ENCODE results near the gene VSIG1.

The VSIG1 gene

DNA sequence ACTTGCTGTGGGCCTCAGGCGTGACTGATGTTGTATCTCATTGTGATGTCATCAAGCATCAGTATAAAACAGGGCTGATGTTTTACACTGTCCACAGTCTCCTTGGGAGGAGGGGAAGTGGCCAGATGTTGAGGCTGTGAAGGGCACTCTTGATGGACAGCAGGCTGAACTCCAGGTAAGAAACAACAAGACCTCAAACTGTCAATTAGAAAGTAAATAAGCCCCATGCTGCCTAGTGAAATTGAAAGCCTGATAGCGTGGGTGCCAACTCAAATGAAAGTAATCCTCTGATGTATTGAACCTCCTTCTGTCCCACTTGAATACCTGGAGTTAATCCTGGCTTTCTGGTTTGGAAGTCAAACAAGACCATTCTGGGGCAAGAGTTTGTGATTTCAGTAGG, 19.7 kb downstream of the VSIG1 start:
- no peak for DNase-seq (ENCODE audit: low read depth in 2 of 2)

DNA sequence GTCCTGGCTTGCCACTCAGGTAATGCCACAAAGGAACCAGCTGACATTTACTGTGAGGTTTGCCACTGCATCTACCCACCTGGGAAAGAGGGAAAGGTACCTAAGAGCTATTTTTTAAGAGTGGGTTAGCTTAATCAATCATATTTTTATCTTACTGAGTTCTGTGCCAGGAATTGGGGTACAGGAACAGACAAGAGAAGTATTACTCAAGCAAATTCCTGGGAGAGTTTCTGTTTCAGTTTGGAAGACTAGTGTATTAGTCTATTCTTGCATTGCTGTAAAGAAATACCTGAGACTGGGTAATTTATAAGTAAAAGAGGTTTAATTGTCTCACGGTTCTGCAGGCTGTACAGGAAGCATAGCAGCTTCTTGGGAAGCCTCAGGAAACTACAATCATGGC, 23.3 kb downstream of the VSIG1 start:
- no peak for DNase-seq (ENCODE audit: low read depth in 2 of 2)

DNA sequence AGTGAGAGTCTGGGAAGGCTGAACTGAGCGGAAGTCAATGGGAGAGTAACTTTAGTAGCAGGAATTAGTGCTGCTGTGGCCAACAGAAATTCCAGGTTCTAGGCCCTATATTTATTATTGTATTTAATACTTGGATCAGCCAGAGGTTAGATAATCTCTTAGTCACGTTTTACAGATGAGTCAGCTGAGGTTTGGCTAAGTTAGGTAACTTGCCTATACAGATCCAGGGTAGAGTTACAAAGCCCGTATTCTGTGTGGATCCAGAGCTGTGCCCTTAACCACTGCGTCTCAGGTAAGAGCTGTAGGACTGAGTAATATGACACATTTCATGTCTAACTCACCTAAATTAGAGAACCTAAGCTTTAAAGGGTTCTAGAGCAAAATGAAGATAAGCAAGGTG, 26.0 kb downstream of the VSIG1 start:
- DNase-seq (ENCODE audit: low read depth in 2 of 2), result no peak

DNA sequence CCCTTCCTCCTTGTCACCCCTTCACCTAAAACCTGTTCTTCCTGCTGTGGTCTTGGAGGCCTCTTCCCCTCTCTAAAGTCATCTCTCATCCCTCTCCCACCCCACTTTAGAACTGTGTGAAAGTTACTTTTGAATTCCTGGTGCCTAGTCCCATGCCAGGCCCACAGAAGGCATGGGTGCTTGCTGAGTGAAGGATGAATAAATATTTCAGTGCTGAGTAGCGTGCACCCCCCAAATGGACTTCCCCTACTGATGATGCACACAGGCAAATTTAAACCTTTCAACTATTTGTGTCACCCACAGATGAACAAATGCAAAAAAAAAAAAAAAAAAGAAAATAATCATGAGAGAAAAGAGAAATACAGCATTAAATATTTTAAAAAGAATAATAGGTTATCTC, 26.7 kb downstream of the VSIG1 start:
- no peak for DNase-seq (ENCODE audit: low read depth in 2 of 2)

DNA sequence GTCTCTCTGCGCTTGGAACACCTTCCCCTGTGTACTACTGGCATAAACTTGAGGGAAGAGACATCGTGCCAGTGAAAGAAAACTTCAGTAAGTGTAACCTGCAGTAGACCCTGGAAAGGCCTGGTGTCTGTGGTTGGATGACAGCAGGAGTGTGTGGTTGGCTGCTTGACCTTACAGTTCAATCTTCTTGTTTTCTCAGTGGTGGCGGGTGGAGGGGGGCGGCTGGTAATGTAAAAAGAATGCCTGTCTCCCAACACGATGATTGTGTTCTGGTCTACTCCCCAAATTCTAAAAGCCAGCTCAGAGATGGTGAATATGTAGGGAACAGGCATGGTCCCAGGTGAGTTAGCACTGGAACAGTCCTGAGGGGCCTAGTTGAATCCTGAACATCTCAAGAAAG, 27.9 kb downstream of the VSIG1 start:
- DNase-seq (ENCODE audit: low read depth in 2 of 2), result no peak

DNA sequence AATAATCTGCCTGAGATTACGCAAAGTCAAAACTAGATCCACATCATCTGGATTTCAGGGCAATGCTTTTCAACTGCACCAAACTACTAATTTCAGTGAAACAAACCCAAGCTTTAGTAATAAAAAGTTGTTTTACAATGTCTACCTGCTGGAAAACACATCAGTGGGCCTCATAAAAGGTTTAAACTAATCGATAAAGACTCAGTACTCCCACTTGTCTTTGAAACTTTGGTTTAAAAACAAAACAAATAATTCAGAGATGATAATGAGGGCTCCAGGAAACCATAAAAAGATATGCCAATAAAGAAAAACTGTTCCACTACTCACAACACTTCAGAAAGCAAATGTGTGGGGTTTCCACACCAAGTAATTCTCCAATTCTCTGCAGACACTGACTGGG, 36.2 kb downstream of the VSIG1 start:
- DNase-seq (ENCODE audit: low read depth in 2 of 2), result no peak

DNA sequence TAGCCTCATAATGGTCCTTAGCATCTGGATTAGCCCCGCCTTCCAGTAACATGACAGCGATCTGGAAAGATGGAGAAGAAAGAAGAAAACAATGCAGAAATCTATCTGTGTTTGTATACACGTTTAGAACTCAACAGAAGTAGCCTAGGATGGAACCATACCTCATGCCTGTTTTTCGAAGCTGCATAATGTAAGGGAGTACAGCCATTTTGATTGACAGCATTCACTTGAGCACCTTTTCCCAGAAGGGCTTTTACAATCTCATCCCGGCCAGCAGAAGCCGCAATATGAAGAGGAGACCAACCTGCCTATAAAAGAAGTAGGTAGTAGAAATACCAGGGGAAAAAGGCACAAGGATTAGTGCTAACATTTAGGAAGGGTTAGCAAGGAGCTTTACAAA, 42.9 kb downstream of the VSIG1 start:
- DNase-seq (ENCODE audit: low read depth in 2 of 2), result no peak

DNA sequence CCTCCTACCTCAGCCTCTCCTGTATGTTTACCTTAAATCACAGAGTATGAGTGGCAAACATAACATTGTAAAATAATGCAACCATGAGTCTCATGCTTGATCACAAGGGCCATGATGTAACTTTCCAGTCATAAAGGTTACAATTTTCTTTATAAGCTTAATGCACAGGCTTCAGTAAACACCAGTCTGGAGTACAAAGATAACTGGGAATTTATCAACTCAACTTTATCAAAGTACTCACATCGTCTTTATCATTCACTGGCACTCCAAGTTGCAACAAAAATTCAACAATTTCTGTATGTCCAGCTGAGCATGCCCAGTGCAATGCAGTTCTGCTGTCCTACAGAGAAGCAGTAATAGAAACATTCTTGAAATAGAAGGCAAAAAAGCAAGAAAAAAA, 43.6 kb downstream of the VSIG1 start:
- no peak for DNase-seq (ENCODE audit: low read depth in 2 of 2)

DNA sequence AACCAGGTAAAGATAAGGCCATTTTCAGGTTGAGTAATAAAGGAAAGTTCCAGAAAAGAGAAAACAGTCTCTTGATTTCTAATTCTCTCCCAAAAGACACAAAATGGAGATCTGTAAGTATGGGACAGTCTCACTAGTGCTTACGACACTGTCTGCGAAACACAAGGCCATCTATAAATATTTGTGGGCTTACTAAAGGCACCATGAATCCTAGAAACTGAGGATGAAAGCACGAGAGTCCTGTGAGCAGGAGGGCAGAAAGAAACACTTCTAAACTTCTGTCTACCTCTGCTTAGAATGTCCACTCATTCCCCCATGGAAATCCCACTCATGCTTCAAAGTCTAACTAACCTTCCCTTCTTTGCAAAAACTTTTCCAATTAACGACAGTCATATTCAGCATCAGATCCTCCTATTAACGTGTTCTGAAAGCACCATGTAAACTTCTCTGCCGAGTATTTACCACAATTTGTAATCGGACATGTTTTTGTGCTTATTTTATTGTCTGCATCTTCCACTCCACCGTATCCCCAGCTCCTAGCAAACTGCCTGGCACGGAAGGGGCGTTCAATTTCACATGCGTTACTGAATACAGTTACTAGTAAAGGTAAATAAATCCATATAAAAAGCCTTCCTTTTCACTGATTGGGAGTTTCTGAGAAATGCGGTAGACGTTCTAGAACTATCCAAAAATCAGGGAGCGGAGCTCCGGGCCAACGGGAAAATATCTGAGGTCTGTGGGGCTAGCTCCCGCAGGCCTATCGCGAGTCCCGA, 45.8 kb downstream of the VSIG1 start:
- no peak for DNase-seq (ENCODE audit: low read depth in 2 of 2)

DNA sequence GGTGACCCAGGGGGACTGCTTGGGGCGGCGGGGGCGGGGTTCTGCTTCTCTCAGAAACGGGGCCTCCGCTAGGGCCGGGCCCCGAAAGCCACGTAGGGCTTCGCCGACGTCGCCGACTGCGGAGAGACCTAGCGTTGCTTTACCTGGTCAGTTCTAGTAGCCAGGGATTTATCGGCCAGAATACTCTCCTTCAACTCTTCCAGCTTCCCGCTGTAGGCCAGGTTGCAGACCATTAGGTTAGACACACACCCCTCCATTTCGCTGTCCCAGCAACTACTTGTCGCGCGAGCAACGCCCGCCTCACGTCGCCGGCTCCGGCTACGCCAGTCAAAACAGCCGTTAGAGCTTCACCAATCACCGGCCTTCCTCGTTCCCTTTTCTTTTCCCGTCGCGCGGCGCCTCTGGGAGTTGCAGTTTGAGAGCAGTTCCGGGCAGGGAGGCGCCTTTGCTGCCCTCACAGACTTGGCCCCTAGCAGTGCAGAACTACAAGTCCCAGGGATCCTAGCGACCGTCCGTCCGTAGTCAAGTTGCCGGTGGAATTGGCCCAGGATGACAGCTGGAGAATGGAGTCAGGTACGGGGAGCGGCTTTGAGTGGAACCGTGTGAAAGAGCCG, 46.5 kb downstream of the VSIG1 start, which contains the start of the genes ATG4A and PSMD10:
TSS of gene ATG4A (plus strand) at position 515 of the 614 bp plus-strand sequence. CDS start at position 564, 49 bp downstream.
TSS of gene PSMD10 (minus strand) at position 279 of the 614 bp plus-strand sequence. CDS start at position 257, 22 bp downstream.
- peak; percentile 51 to 57 for DNase-seq (ENCODE audit: low read depth in 2 of 2)

DNA sequence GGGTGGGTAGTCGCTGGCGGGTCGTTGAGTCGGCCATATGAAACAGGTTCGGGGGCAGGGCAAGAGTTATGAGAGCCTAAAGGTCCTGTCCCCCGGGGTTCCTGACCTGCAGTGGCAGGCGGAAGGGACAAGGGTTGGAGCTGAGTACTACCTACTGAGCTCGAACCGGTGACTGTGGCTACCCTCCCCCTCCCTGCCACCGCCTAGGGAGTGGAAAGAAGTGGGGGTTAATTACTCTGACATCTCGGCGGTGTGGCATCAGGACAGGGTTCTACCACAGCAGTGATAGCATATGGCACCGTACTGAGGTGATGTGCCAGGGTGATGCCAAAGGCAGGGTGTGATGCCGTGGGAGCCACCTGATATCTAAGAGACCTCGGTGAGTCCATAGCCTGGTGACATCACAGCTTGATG, 47.0 kb downstream of the VSIG1 start:
- no peak for DNase-seq (ENCODE audit: low read depth in 2 of 2)

DNA sequence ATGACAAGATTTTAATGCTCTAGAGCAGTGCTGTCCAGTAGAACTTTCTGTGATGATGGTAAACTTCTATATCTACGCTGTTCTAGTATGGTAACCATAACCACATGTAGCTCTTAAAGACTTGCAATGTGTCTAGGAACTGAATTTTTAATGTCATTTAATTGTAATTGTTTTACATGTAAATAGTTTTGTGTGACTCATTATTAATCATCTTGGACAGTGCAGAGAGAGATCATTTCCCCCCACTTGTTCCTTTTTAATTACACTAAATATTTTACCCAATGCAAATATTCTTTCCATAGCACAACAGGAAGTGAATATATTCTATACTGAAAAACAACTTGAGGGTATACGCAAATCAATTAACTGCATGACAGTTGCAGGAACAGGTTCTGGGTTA, 52.5 kb downstream of the VSIG1 start:
- no peak for DNase-seq (ENCODE audit: low read depth in 2 of 2)

DNA sequence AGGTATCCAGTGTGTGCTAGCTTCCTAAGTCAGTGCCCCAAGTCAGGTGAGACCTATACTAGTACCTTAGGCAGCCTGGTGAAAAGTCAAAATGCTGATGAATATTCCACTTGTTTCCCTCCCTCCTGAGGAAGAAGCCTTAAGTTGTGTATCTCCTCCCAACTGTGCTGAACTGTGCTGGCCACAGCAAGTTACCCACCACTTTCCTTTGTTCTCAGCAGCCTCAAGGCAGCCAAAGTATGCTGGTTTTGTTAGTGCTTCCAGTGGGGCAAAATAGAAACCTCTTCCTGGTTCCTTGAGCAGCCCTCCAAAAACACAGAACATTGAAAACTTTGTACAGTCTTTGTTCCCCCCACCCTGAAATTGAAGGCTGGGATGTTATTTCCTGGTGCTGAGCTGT, 60.6 kb downstream of the VSIG1 start:
- no peak for DNase-seq (ENCODE audit: low read depth in 2 of 2)

DNA sequence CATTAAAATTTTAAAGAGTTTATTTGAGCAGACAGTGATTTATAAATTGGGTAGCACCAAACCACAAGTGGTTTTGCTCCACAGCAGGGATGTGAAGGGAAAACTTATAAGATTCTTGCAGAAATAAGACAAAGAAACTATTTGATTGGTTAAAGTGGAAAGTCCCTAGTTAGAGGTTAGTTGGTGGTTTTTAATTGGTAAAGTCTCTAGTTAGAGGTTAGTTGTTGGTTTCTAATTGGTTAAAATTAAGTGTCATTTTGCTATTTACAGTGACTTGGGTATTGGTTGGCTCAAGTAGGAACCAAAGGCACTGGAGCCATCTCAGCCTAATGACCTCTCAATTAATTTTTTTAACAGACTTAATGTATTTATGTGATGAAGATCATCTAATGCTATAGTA, 69.7 kb downstream of the VSIG1 start:
- DNase-seq (ENCODE audit: low read depth in 2 of 2), result no peak

DNA sequence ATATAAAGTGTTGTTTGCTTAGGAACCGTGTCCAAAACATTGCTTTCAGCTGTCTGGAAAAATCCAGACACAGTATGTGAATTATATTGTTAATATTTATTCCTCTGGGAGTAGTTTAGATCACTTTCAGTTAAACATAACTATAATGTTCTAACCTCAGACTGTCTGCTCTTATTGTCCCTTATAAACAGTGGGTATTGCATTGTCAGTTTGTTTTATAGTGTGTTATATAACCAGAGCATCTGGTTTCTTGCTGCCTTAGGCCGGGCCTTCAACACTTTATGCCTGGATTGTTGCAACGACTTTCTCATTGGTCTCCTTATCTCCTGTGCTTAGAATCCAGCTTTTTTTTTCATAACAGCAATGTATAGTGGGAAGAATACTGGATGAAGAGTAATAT, 73.1 kb downstream of the VSIG1 start:
- DNase-seq (ENCODE audit: low read depth in 2 of 2), result no peak

DNA sequence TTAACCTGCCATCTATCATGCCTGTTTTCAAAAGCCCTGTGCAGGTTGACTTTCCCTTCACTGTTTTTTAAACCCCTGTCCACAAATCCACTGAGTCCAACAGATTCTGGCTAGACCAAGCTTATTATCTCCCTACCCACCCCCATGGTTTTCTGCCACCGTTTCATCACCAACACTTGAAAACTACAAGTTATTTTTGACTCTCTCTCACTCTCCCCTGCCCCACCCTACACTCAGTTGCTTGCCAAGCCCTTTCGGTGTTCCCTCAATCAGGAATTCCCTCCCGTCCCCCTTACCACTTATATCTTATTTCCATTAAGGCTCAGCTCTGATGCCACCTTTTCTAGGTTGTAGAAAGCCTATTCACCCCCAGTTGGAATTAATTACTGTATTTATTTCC, 76.4 kb downstream of the VSIG1 start:
- no peak for DNase-seq (ENCODE audit: low read depth in 2 of 2)

DNA sequence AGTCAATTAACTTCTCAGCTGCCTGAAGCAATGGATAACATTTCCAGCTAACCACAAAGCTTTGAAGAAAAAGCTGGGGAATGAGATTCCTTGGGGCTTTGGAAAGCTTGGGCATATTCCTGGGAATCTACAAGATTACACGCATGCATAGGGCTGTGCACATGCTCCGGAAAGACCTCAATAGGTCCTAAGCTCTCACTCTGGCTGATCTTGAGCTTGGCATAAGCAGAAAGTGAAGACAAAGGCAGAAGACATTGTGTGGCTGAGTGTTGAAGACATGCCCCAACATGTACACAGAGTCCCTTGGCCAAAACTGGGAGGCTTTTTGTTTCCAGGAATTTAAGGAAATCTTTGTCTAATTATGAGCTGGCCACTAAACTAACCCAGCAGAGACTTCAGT, 77.9 kb downstream of the VSIG1 start:
- no peak for DNase-seq (ENCODE audit: low read depth in 2 of 2)

DNA sequence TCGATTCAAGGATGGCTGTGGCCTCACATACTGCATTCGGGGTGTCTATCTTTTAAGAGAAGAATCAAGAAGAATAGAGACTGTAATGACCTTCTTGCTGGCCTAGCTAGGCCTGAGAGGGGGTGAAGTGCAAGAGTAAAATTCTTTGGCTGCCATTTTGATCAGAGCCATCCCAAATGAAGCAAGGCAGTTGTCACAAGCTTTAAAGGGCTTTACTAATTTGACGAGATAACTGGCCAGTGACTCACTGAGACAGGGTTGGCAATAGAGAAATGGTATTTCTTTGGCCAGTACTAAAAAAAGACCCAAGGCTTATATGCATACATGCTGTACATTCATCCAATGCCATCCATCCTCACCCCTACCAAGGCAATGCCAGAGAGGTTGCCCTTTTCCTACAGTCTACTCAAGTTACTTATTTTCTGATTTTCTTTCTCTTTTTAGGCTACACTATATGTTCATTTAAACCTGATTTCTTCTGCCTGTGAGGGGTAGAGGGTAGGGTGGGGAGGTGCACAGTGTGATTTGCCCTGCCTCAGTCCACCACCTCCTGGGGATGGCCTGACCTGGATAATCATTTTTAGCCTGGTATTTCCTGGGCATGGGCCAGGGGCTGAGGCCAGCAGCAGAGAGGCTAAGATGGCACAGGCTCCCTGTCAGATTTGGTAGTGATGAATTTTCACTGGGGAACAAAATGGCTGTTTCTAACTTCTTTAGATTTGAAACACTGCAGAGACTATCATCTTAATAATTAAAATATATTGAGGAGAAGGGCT, 78.9 kb downstream of the VSIG1 start:
- no peak for DNase-seq (ENCODE audit: low read depth in 2 of 2)

DNA sequence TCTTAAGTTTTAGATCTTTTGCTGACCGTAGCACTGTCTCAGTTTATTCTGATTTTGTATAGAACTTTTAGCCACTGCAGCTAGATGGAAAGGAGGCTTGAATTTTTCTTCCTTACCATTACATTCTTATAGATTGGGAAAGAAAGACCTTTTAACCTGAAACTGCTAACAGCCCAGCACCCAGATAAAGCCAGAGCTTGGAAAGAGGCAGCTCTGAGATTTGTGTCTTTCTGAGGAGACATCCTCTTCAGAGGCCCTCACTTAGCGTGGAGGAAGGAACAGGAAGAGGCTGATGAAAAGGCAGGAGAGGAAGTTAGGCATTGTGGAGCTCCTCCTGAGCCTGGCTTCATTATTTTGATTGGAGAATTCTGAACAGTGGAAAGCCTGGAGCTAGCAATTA, 81.8 kb downstream of the VSIG1 start:
- DNase-seq (ENCODE audit: low read depth in 2 of 2), result no peak

DNA sequence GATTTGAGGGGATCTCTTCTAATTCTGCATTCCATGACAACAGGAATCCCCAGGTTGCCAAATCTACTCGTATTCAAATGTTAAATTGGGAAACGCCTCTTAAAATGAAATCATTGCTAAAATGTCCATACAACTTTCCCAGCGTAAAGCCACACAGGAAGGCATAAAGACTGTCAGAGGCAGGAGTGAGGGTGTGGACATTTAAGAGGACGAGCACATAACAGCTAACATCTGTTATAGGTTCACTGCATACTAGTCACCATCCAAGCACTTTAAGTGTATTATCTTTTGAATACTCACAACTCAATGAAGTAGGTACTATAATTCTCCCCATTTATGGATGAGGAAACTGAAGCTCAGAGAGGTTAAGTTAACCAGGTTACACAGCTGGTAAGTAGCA, 82.3 kb downstream of the VSIG1 start:
- no peak for DNase-seq (ENCODE audit: low read depth in 2 of 2)
